HG03432 (cell line): ENCODE results near the gene IFIT2.
A peak's percentile ranks its signal among the peaks of the same experiment; 100 is the strongest.

Source experiments
- ATAC-seq: cut with Tn5 transposase; IDR thresholded peaks from one replicate; pipeline ENCODE4 v1.9.1; 2021; ENCODE audit warnings: mild to moderate bottlenecking, moderate library complexity; ENCODE audit not compliant: unreplicated experiment

Gene IFIT2

DNA sequence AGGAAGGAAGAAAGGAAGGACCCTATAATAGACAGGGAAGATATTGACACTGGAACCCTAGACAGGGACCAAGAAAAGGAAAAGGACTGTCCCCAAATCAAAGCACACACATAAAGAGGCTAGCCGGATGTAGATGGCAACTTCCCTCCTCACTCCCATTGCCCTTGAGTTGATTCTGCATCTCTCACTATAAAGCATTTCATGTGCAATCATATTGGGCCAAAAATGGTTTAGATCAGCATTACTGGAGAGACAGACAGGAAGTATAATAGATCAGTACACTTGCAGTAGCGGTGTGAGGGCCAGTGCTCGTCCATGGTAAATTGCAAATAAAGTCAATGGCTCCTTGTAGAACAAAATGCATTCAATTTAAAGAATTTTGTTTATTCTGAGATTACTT, 34.4 kb downstream of the IFIT2 start:
- no peak for ATAC-seq

DNA sequence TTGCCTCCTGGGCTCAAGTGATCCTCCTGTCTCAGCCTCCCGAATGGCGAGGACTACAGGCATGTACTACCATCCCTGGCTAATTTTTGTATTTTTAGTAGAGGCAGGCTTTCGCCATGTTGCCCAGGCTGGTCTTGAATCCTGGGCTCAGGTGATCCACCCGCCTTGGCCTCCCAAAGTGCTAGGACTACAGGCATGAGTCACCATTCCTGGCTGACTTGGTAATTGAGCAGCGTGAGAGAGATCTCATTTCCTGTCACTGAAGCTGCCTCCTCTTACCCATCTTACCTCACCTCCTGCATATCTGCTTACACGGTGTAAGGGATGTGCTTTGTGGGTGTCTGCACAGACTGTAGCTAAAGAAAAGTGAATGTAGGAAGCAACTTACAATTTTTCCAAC, 35.6 kb downstream of the IFIT2 start:
- peak; percentile 20 for ATAC-seq

DNA sequence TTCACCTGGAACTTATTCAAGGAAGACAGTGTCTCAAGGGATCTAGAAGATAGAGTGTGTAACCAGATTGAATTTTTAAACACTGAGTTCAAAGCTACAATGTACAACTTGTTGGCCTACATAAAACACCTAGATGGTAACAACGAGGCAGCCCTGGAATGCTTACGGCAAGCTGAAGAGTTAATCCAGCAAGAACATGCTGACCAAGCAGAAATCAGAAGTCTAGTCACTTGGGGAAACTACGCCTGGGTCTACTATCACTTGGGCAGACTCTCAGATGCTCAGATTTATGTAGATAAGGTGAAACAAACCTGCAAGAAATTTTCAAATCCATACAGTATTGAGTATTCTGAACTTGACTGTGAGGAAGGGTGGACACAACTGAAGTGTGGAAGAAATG, 36.9 kb downstream of the IFIT2 start:
- no peak for ATAC-seq

DNA sequence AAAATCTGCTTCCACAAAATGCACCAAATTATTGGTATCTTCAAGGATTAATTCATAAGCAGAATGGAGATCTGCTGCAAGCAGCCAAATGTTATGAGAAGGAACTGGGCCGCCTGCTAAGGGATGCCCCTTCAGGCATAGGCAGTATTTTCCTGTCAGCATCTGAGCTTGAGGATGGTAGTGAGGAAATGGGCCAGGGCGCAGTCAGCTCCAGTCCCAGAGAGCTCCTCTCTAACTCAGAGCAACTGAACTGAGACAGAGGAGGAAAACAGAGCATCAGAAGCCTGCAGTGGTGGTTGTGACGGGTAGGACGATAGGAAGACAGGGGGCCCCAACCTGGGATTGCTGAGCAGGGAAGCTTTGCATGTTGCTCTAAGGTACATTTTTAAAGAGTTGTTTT, 38.0 kb downstream of the IFIT2 start:
- no peak for ATAC-seq

DNA sequence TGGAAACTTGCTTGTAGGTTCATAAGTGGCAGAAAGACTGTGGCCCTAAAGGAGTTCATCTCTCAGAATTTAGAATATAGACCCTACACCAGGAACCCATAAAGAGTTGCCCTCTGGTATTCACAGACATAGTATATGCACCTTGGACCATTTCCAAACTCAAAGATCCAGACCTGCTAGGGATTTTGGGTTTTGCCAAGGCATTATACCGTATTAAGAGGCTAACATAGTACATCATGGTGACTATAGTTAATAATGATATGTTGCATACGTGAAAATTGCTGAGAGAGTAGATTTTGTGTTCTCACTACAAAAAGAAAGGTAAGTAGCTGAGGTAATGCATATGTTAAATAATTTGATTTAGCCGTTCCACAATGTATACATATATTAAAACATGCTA, 39.8 kb downstream of the IFIT2 start:
- no peak for ATAC-seq

DNA sequence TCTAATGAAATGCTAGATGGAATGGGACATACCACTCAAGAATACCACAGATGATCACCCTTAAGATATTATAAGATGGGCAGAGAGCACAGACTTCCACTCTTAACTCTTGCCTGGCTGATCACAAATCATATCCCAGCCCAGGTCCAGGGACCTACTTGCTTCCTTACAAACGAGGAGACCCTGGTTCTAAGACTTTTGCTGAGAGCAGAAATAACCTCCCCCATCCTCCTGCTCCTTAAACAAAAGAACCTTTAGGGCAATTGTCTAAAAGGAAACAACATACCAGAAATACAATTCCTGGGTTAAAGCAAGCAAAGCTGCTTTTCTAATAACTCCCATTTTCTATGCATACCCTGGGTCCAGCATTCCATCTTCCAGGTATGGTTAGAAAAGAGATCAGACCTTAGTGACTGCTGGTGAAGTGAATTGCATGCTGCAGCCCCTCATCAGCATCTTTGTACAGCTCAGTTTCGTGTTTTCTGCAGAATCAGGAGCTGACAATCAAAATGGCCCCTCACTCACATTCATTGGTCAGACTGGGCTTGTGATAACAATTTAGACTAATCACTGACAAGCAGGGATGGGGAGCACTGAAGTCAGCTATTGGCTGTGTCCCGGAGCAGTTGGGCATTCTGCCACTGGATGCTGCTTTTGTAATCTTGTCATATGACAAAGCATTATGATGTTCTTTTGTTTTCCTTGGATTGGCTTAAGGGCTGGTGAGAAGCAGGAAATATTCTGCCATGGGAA, 40.5 kb downstream of the IFIT2 start:
- ATAC-seq: no peak

DNA sequence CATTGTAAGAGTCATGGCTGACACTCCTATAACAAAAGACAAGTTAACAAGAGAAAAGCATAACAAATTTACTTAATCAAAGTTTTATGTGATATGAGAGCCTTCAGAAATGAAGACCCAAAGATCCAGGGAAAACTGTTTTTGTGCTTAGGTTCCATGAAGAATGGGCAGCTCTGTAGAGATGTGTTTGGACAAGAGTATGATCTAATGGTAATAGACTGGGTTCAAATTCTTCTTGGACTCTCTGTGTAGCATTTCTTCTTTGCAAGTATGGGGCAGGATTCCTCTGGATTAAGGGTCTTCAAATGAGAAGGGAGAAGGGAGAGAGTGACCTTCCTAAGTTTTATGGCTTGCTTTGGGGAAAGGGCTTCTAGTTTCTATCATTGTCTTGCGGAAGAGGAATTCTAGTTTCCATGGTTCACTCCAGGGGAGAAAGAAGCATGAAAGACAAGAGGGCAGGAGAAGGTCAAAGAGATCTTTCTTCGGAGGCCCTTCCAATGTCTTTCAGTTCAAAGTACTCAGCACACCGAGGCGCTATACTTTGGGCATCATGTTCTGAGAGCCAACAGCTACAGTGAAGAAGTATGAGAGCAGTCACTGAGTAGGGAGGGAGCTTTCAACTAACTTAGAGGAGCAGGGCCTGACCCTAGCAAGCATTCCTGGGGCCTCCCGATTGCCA, 41.4 kb downstream of the IFIT2 start:
- ATAC-seq: no peak

DNA sequence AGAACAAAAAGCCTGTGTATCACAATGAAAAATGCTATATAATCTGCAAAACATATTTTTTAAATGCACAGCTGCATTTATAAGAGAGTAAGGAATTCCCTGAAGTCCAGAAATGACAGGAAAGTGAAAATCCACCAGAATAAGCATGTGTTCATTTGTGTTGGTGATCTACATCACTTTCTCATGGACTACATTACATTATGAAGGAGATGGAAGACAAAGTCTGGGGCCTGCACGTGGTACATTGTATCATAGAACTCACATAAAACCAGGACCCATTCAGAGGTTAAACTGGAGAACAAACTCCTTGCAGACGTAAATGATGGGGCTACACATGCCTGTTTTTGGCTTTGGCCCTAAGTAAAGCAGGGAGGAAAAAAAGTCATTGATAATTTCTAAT, 42.3 kb downstream of the IFIT2 start:
- no peak for ATAC-seq

DNA sequence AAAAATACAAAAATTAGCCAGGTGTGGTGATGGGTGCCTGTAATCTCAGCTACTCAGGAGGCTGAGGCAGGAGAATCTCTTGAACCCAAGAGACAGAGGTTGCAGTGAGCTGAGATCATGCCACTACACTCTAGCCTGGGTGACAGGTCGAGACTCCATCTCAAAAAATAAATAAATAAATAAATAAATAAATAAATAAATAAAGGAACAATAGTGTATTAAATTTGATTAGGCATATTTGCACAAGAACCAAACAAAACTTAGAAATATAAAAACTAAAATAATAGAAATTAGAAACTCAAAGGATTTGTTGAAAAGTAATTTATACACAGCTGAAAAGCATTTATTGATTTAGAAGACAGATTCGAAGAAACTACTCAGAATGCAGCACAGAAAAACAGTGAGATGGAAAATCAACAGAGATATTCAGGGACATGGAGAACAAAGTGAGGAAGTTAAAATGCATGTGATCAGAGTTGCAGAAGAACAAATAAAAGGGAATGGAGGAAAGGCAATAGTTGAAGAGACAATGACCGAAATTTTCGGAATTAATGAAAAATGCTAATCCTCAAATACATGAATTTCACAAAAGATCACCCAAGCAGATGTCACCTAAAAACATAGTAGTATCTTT, 43.6 kb downstream of the IFIT2 start:
- ATAC-seq: no peak

DNA sequence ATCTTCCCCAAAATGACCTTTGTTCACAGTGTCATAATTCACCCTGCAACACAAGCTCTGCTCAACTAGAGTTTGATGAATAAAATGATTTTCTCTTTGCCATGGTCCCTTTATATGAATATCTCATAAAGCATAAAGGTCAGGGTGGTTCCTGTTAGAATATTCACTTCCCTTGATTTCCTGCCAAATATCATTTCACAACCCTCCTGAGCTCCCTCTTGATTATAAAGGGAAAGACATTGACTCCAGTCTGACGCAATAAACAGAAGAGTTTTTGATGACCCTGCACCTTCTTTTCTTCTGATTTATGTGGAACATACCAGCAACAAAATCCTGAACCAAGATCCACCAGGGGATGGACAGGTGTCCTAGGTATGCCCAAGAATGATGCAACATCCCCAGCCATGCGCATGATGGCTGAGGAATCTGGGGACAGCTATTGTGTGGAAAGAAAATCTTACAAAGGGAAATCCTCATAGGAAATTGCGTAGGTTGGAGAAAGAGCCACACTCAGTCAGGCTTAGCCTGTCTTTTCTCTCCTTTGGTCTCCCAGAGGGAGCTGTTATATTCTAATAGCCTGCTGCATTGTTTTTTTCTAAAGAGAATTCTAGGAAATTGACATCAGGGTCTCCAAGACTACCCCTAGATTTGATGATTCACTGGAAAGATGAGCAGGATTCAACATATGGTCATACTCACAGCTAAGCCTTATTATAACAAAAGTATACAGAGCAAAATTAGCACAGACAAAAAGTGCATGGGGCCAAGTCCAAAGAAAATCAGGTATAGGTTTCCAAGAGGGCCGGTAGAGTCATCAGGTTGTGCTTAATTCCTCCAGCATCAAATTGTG, 44.8 kb downstream of the IFIT2 start:
- ATAC-seq: no peak

DNA sequence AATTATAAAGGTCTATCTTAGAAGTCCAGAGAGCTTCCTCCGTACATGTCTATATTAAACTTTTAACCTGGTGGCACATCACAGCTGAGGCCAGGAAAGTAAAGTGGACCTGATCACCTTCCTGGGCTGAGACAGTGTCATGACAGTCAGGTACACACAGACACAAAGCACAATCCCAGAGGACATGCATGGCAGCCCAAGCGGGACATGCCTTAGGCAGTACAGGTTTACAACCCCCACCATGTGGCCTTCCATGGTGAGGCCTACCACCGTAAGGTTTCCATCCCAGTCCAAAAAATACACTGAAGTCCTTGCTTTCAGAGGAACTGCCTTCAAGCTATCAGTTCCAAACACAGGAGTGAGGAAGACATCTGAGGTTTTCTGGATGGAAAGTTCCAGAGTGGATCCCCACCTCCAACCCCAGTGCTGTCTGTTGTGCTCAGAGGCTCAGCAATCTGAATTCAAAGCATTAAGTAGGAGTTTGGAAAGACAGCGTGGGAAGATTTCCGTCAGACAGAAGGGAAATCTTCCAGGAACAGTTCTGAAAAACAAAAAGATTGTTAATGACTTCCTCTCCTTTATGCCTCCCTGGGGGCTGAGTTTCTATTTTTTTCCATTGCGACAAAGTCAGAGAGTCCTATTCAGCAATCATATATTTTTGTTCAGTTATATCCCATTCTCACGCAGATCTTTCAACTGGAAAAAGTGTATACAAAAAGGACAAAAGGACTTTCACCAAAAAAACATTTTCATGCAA, 46.0 kb downstream of the IFIT2 start:
- ATAC-seq: no peak

DNA sequence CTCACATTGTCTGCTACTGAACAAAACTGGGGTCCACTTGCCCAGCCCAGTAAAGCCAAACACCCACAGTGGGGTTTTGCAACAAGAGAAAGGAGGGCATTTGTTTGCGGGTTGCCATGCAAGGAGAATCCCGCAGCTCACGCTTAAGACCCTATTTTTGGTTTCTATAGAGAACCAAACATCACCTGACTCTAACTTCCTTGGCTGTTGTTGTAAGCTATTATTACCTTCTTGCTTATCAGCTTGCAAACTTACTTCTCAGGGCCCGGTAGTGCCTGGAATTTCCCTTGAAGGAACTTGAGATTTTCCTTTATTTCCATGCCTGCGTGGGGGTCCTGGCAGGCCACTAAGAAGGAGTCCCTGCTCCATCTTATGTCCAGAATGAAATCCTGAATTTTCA, 46.6 kb downstream of the IFIT2 start:
- ATAC-seq: no peak

DNA sequence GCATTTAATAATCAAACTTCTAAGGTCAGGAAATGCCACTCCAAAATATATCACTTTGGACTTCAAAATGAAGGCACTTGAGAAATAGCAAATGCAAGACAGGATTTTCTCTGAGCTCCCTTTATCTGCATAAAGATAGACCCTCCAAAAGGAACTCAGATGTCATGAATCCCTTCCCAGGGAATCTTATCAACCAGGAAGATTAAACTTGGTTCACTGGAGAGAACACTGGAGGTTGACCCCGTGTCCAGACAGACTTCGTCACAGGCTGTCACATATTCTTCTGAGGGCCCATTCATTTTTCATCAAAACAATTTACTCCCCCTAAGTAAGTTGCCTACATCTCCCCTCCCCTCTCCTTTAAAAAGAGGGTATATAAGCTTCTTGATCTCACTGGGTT, 47.1 kb downstream of the IFIT2 start:
- no peak for ATAC-seq

DNA sequence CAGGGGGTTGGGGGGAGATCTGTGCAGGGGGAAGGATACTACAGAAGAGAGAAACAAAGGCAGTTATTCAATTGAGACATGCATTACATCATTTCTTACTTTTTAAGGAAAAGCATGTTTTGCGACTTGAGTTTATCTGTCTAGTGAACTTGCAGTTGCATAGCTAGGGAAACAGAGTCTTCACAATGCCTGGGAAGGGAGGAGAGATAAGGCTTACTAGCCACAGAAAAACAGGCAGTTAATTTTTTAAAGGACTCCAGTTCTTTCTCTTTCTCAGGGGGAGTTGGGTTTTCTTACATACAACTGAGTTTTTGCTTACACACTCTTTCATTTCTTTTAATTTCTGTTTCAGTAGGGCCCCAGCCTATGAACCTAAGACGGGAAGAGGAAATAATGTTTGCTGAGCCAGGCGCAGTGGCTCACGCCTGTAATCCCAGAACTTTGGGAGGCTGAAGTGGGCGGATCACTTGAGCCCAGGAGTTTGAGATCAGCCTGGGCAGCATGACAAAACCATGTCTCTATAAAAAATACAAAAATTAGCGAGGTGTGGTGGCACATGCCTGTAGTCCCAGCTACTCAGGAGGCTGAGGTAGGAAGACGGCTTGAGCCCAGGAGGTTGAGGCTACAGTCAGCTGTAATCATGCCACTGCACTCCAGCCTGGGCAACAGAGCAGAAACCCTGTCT, 48.9 kb downstream of the IFIT2 start:
- ATAC-seq: peak; percentile 43

DNA sequence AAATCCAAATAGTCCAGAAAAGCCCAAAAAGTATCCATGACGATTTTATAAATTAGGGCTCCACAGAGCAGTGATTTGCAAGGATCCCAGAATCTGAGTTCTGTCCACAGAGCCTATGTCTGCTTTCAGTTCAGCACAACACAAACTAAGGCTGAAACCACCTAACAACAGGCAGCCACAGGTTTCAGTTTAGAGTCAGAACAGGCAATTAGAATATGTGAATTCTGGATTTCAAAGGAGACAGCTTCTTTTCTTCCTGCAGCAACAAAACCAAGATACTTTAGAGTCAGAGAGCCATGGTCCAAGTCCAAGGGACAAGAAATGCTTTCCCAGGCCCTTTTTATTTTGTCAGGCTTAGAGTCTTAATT, 49.5 kb downstream of the IFIT2 start:
- ATAC-seq: peak; percentile 86

DNA sequence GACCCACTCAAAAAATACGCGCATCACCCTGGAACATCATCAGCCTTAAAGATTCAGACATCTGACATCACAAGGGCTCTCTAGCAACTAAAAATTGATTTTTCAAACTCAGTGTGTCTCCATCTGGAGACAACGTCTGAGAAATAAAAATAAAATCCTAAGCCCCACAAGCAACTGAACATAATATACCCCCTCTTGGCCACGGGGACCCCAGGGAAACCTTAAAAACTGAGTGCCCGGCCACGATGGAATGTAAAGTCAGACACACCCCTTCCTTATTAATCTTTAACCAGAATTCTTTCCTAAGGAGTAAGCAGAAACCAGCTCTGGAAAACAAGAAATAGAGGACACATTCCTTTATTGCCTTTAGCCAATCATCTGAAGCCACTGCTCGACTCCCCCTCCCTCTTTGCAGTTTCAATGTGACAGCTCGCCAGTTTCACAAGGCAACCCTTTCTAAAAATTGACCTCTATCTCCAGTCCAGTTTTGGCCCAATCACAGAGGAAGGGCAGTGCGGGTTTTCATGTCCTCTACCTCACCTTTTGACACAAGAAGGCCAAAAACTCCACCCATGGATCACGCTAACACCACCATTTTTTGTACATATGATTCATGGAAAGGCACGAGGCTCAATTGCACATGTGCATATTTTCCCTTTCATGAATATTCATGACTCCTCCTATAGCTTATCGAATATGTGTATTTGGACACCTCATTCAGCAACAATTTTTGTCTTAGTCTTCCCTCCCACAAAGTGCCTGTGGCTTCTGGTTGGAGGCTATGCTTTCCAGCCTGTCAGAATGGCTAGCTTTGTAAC, 50.1 kb downstream of the IFIT2 start:
- peak; percentile 44 for ATAC-seq

DNA sequence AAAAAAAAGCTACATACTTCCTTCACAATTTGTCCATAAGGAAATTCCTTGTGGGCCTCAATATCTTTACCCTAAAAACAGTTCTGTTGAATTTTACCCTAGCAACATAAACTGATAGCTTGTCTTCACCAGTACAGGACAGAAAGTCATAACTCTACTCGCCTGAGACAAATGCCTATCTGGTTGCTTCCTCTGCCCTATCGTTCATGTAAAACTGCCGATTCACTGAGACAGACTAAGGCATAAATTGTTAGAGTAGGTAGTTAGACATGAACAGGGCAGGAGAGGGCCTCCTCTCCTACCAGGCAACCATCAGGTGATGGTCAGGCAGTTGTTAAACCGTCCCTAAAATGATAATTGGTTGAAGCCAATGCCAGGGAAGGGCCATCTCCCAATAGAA, 51.0 kb downstream of the IFIT2 start:
- ATAC-seq: no peak

DNA sequence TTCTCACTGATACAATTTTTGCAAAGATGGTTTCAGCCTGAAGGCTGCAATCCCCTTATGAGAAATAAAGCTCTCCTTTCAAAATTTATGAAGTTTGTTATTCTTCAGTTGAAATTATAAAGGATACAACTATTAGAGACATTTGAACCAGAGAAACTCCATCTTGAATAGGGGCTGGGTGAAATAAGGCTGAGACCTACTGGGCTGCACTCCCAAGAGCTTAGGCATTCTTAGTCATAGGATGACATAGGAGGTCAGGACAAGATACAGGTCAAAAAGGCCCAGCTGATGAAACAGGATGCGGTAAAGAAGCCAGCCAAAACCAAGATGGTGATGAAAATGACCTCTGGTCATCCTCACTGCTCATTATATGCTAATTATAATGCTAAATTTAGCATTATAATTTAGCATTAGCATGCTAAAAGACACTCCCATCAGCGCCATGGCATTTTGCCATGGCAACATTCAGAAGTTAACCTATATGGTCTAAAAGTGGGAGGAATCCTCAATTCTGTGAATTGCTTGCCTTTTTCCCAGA, 53.6 kb downstream of the IFIT2 start:
- ATAC-seq: no peak

DNA sequence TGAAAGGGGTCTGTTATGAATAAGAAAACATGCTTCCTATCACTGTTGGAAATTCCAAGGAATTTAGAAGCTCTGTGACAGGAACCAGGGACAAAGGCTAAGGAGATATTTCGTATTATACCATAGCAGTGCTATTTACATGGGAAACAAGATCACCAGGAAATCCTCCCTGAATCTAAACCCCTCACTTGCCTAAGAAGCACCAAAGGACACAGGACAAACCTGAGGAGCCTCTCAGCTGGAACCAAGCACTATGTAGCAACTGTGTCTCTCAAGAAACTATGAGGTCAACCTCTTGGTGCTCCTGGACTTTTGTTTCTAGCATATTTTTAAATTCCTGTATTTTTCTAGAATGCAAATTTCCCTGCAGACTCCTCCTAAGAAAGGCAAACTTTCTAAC, 55.2 kb downstream of the IFIT2 start:
- ATAC-seq: no peak
